IMR-90 (cell line): ENCODE results near the gene CACNA1F. TPM values are rescaled to one million over a fixed set of nuclear protein-coding genes. Genes with fewer than 3 reads are reported as not detected.

Experiments used
- ATAC-seq: fragments of 200-7000 bp; cut with Tn5 transposase; 2 replicates; pipeline ENCODE4 v1.9.1; 2020; ENCODE audit warnings: low read depth, mild to moderate bottlenecking, moderate library complexity
- BruUV-seq: library from RNA; stranded (reverse); fragments of 400-500 nt; replicated peaks from 2 replicates; lab custom pipeline; 2021; lab: Mats Ljungman, UMichigan
- CTCF ChIA-PET: fragments of 300-600 bp; formaldehyde crosslinking; extraction: SDS; loops from one replicate; lab custom pipeline; 2021; ENCODE audit warnings: antibody characterized with exemption; lab: Yijun Ruan, JAX
- POLR2A ChIA-PET: fragments of 300-600 bp; sonication (Branson Sonifier 250); formaldehyde crosslinking; loops from one replicate; lab custom pipeline; 2022; ENCODE audit warnings: antibody characterized with exemption; ENCODE audit not compliant: unreplicated experiment; lab: Charles Lee
- DNase-seq: peaks from one replicate; pipeline ENCODE4 v3.0.0; 2013
- H2AFZ ChIP-seq: replicated peaks from 2 replicates; pipeline ENCODE3; 2013; ENCODE audit warnings: low read length, mild to moderate bottlenecking; ENCODE audit not compliant: poor library complexity
- H2AK5ac ChIP-seq: 2 replicates; pipeline ENCODE4 v1.6.1; 2013; ENCODE audit warnings: low read depth, low read length, inconsistent platforms
- H2AK9ac ChIP-seq: replicated peaks from 2 replicates; pipeline ENCODE3; 2013; ENCODE audit warnings: mild to moderate bottlenecking, low read depth, low read length, moderate library complexity; ENCODE audit not compliant: poor library complexity
- H2BK120ac ChIP-seq: 2 replicates; pipeline ENCODE4 v1.6.1; 2013; ENCODE audit warnings: low read depth, low read length, inconsistent platforms
- H2BK15ac ChIP-seq: 3 replicates; pipeline ENCODE4 v1.6.1; 2013; ENCODE audit warnings: low read depth, low read length, inconsistent platforms
- H2BK20ac ChIP-seq: 2 replicates; pipeline ENCODE4 v1.6.1; 2013; ENCODE audit warnings: low read depth, mild to moderate bottlenecking, inconsistent platforms, low read length, moderate library complexity
- H2BK5ac ChIP-seq: 2 replicates; pipeline ENCODE4 v1.6.1; 2013; ENCODE audit warnings: mild to moderate bottlenecking, low read depth, low read length, inconsistent platforms; ENCODE audit not compliant: poor library complexity, severe bottlenecking
- H3K14ac ChIP-seq: replicated peaks from 2 replicates; pipeline ENCODE4 v1.6.1; 2013; ENCODE audit warnings: low read depth, low read length, inconsistent platforms
- H3K18ac ChIP-seq: 2 replicates; pipeline ENCODE4 v1.6.1; 2013; ENCODE audit warnings: low read depth, low read length, control low read depth
- H3K23ac ChIP-seq: 2 replicates; pipeline ENCODE4 v1.6.1; 2013; ENCODE audit warnings: low read depth, low read length, inconsistent platforms
- H3K27ac ChIP-seq: 2 replicates; pipeline ENCODE4 v1.5.1; 2013; ENCODE audit warnings: mild to moderate bottlenecking, control low read depth, low read length; ENCODE audit not compliant: insufficient read depth
- H3K27me3 ChIP-seq: 2 replicates; pipeline ENCODE4 v1.6.1; 2013; ENCODE audit warnings: low read length; ENCODE audit not compliant: control insufficient read depth, insufficient read depth
- H3K36me3 ChIP-seq: 2 replicates; pipeline ENCODE4 v1.6.1; 2013; ENCODE audit warnings: low read length, mixed read lengths; ENCODE audit not compliant: control insufficient read depth, insufficient read depth
- H3K4ac ChIP-seq: 2 replicates; pipeline ENCODE4 v1.6.1; 2013; ENCODE audit warnings: low read depth, low read length, inconsistent platforms
- H3K4me1 ChIP-seq: 2 replicates; pipeline ENCODE4 v1.6.1; 2013; ENCODE audit warnings: low read length, mixed read lengths; ENCODE audit not compliant: control insufficient read depth, insufficient read depth
- H3K4me2 ChIP-seq: 2 replicates; pipeline ENCODE4 v1.6.1; 2013; ENCODE audit warnings: low read depth, mild to moderate bottlenecking, control low read depth, low read length, moderate library complexity
- H3K4me3 ChIP-seq: 2 replicates; pipeline ENCODE4 v1.5.1; 2013; ENCODE audit warnings: low read depth, mild to moderate bottlenecking, control low read depth, low read length, moderate library complexity; ENCODE audit not compliant: insufficient read depth
- H3K56ac ChIP-seq: 2 replicates; pipeline ENCODE4 v1.6.1; 2013; ENCODE audit warnings: low read length, inconsistent platforms; ENCODE audit not compliant: insufficient read depth; ENCODE audit errors: extremely low read depth
- H3K79me1 ChIP-seq, 2 experiments: 2 replicates each; pipeline ENCODE4 v1.6.1; 2013; ENCODE audit warnings: low read length in 2 of 2, inconsistent platforms in 1 of 2, low read depth in 1 of 2
- H3K9ac ChIP-seq: 2 replicates; pipeline ENCODE4 v1.6.1; 2013; ENCODE audit warnings: low read depth, low read length, control low read depth
- H3K9me1 ChIP-seq: 2 replicates; pipeline ENCODE4 v1.6.1; 2013; ENCODE audit warnings: low read length, inconsistent platforms; ENCODE audit not compliant: insufficient read depth
- H3K9me3 ChIP-seq: 2 replicates; pipeline ENCODE4 v1.6.1; 2013; ENCODE audit warnings: low read length; ENCODE audit not compliant: control insufficient read depth, insufficient read depth
- H4K20me1 ChIP-seq: 2 replicates; pipeline ENCODE4 v1.6.1; 2013; ENCODE audit warnings: low read length, inconsistent platforms; ENCODE audit not compliant: insufficient read depth
- H4K5ac ChIP-seq: 2 replicates; pipeline ENCODE4 v1.6.1; 2013; ENCODE audit warnings: mild to moderate bottlenecking, low read depth, low read length, control low read depth
- H4K8ac ChIP-seq, 2 experiments: 2 replicates each; pipeline ENCODE4 v1.6.1; 2013; ENCODE audit warnings: low read depth in 2 of 2, low read length in 2 of 2, control low read depth in 1 of 2, inconsistent platforms in 1 of 2
- H4K91ac ChIP-seq: 2 replicates; pipeline ENCODE4 v1.6.1; 2013; ENCODE audit warnings: low read depth, low read length, inconsistent platforms; ENCODE audit not compliant: insufficient read depth
- CEBPB ChIP-seq: IDR thresholded peaks from 2 replicates; pipeline ENCODE4 v1.6.1; 2012; ENCODE audit warnings: low read depth, low read length, improper control_type of control experiment
- FOS ChIP-seq: fragments of 150-350 bp; IDR thresholded peaks from 2 replicates; pipeline ENCODE4 v1.6.1; 2016; ENCODE audit warnings: low read depth, low read length
- MAFK ChIP-seq: IDR thresholded peaks from 2 replicates; pipeline ENCODE4 v1.6.1; 2012; ENCODE audit warnings: low read depth, low read length, improper control_type of control experiment
- MAZ ChIP-seq: IDR thresholded peaks from 2 replicates; pipeline ENCODE4 v1.6.1; 2012; ENCODE audit warnings: low read depth, mild to moderate bottlenecking, low read length, improper control_type of control experiment, moderate library complexity, borderline replicate concordance
- NFE2L2 ChIP-seq: fragments of 150-350 bp; IDR thresholded peaks from 2 replicates; pipeline ENCODE4 v1.6.1; 2016; ENCODE audit warnings: low read depth, mild to moderate bottlenecking, low read length
- RFX5 ChIP-seq: IDR thresholded peaks from 2 replicates; pipeline ENCODE4 v1.8.0; 2012; ENCODE audit warnings: low read depth, mild to moderate bottlenecking, low read length, moderate library complexity
- WGBS, 2 experiments: methylation state at CpG; one replicate each; pipeline versions ENCODE4 v1.1.5 to v1.1.7; 2013; ENCODE audit warnings: missing lambda C conversion rate in 2 of 2; ENCODE audit not compliant: insufficient read length in 1 of 2; ENCODE audit errors: extremely low coverage in 2 of 2; 5-methylcytosine and 5-hydroxymethylcytosine counted together
- dilution Hi-C: fragments of 300-500 bp; cut with HindIII; formaldehyde crosslinking; loops from one replicate; pipeline ENCODE4 v1.14.3; 2018; ENCODE audit warnings: low sequenced_read_pairs; ENCODE audit not compliant: unreplicated experiment
- in situ Hi-C: fragments of 300-500 bp; cut with MboI; formaldehyde crosslinking; loops from 3 replicates; pipeline ENCODE4 v1.14.3; 2019; ENCODE audit warnings: low sequenced_read_pairs, inconsistent platforms, mixed read lengths
- intact Hi-C: fragments of 100-400 bp; cut with micrococcal nuclease; formaldehyde crosslinking; loops from 2 replicates; pipeline ENCODE4 v1.10.0; 2022
- polyA plus RNA-seq, 3 experiments: library from polyadenylated mRNA; depleted of rRNA; stranded (reverse); fragments of >200 nt; gene quantifications; 2 replicates each; pipeline ENCODE4 v1.2.3, GENCODE V29; 2012; ENCODE audit warnings: low replicate concordance in 1 of 3
- total RNA-seq: library from RNA; depleted of rRNA; stranded (reverse); fragments of >200 nt; gene quantifications from 2 replicates; pipeline ENCODE4 v1.2.3, GENCODE V29; 2012
- TF ChIP-seq, protein P1 (sequence below): conservative IDR thresholded peaks from 2 replicates; pipeline ENCODE4 v1.5.1; 2012; ENCODE audit warnings: mild to moderate bottlenecking, low read depth, low read length, improper control_type of control experiment

Gene CACNA1F
- total and polyA plus RNA-seq, 2 of the 4 experiments (the other 2 are of a cell fraction): not detected

DNA sequence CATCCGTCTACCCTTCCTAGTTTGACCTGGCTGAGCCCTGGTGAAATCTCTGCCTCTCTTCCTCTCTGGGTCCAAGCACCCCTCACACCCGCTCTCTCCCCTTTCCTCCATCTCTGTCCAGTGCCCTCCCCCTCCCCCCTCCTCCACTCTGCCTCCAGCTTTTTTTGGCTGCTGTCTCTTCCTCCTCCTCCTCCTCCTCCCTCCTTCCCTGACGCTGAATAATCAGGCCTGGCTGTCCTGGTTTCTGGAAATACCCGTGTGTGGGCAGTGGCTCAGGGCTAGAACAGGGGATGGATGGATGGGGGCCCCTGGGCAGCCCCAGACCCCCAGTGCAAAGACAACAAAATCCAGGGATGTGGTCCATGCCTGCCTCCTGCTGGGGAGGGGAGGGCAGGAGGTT lies 28.4 kb downstream of the CACNA1F start:
- intact Hi-C loops: no loop called here
- Histone ChIP-seq H3K14ac (no peak overlapping the region), H3K4me3 (no peak overlapping the region), H2BK120ac (no peak overlapping the region), H3K18ac (no peak overlapping the region), H3K4me2 (no peak overlapping the region), H2AK9ac (no peak overlapping the region), H4K8ac (no peak overlapping the region), H2BK5ac (no peak overlapping the region), H3K27ac (no peak overlapping the region), H3K9me1 (no peaks in the 10 kb centered on the region), H3K9ac (no peak overlapping the region), H2BK15ac (no peak overlapping the region), H3K4ac (no peak overlapping the region), H4K5ac (no peak overlapping the region), H3K56ac (no peak overlapping the region), H4K91ac (no peak overlapping the region), H3K79me1 (no peaks in the 10 kb centered on the region), H3K23ac (no peak overlapping the region), H3K27me3 (peaks cover 13% of the 10 kb centered on the region), H2AK5ac (no peak overlapping the region), H3K9me3 (no peaks in the 10 kb centered on the region), H3K36me3 (no peaks in the 10 kb centered on the region), H2BK20ac (no peak overlapping the region), H3K4me1 (no peaks in the 10 kb centered on the region), H2AFZ (no peak overlapping the region), H4K20me1 (no peaks in the 10 kb centered on the region)
- in situ Hi-C loops: no loop called here
- no TSS peak for BruUV-seq
- dilution Hi-C loops: no loop called here
- ATAC-seq (no peak), DNase-seq (no peak)
- POLR2A ChIA-PET: no interaction called here
- TF ChIP-seq MAZ (no peak), FOS (no peak), NFE2L2 (no peak), CEBPB (no peak), MAFK (no peak), RFX5 (no peak)
- TF ChIP-seq, protein P1, sequence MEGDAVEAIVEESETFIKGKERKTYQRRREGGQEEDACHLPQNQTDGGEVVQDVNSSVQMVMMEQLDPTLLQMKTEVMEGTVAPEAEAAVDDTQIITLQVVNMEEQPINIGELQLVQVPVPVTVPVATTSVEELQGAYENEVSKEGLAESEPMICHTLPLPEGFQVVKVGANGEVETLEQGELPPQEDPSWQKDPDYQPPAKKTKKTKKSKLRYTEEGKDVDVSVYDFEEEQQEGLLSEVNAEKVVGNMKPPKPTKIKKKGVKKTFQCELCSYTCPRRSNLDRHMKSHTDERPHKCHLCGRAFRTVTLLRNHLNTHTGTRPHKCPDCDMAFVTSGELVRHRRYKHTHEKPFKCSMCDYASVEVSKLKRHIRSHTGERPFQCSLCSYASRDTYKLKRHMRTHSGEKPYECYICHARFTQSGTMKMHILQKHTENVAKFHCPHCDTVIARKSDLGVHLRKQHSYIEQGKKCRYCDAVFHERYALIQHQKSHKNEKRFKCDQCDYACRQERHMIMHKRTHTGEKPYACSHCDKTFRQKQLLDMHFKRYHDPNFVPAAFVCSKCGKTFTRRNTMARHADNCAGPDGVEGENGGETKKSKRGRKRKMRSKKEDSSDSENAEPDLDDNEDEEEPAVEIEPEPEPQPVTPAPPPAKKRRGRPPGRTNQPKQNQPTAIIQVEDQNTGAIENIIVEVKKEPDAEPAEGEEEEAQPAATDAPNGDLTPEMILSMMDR: no peak
- CTCF ChIA-PET: no interaction called here
- WGBS, 2 experiments: 33% methylated on average over 1 of the region's 4 CpGs; no CpG with 5 or more reads in 1 of the 2 experiments
